ENCODE measurements around the gene SAMD4A.
"Not testable (repeated sequence)": the region's sequence is repeated elsewhere in the genome, so short reads cannot be mapped to it uniquely, and the experiment has no call there.

Gene SAMD4A

GRCh38 chr14:54594537-54594936 is 27.6 kb downstream of the SAMD4A start:
- no peak for DNase-seq

- DNase-seq = no peak
Measured at GRCh38 chr14:54597795-54598443, 31.0 kb downstream of the SAMD4A start.

DNA sequence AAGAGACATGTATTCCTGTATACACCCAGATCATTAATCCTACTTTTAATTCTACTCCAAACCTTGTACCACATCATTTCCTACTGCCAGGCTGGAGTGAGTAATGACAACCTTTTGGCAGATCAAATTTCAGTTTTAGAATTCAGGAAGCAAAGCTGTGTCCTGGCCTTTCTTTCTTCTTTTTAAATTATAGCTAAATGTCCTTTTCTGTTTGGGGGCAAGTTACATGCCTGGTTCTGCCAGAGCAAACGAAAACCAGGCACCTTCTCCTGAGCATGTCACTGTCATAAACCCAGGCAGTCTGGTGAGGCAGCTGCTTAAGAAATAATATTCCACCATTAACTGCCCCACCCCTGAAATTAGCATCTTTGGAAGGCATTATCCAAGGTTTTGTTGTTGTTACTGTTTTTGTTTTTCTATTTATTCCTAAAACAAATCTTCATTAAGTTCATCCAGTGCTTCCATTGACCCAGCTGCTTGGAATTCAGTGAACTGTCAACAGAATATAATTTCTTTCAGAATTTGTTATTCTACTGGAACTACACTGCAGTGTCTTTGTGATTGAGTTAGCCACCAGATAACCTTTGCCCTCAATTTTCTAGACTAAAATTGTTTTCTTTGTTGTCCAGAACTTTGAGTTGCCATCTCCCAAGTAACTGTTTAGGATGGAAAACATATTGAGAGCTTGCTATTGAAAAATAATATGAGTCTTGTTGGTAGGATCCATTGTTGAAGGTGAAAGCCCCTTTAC is 33.2 kb downstream of the SAMD4A start:
- no peak for DNase-seq

- DNase-seq = no peak
Measured at GRCh38 chr14:54600717-54601109, 33.8 kb downstream of the SAMD4A start.

DNA sequence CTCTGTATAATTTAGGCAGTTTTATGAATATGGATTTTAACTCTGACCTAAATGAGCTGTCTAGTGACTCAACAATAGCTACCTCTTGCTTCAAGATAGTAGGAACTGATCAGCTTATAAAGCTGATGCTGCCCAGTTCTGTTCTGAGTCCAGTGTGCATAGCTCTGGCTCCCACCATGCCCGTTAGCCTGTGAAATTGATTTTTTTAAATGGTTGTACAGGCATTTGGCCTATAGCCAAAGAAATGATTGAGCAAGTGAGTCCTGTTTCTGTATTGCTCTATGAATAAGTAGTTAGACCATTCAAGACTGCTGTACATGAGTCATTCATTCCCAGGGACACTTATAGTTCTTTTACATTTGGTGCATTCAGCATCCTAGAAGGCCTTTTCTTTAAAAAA is 36.4 kb downstream of the SAMD4A start:
- DNase-seq = no peak

GRCh38 chr14:54606178-54606577 is 39.2 kb downstream of the SAMD4A start:
- peak in 2 of 56 donors; percentile 9 to 18 for DNase-seq

DNA sequence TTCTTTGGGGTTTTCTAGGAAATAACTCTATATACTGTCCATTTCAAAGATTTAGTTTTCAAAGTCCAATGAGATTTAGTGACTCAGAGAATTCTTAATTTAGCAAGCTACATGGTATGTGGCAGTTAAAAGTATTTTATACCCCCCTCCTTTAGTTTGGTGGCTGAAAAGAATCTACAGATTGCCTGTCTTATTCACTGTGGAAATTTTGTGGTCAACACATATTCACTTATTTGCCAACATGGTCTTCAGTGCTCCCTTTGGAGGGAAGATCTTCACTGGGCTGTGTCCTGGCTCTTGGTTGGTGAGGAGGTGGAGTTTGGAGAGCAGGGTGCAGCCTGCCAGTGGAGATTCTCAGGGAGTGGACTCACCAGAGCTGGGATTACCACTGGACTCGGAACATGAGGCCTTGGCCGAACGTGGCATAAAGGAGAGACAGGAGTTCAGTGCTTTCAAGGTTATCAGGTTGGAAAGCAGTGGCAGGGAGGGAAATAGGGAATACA is 39.8 kb downstream of the SAMD4A start:
- no peak for DNase-seq

DNA sequence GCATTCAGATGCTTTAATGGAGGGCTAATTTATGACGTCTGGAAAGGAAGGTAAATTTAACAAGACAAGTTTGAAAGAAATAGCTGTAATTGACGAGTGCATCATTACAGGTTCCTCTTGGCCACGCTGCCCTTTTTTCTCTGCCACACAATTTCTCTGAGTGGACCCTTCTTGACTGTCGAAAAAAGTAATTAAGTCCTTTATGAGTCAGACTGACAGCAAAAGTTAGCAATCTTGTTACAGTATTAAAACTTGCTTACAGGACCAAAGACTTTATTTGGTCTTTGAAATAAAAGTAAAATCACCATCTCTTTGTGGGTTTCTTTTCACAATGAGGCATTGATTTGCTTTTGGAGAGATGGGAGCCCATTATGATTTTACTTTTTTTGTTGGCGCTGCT is 42.6 kb downstream of the SAMD4A start:
- DNase-seq = no peak

DNA sequence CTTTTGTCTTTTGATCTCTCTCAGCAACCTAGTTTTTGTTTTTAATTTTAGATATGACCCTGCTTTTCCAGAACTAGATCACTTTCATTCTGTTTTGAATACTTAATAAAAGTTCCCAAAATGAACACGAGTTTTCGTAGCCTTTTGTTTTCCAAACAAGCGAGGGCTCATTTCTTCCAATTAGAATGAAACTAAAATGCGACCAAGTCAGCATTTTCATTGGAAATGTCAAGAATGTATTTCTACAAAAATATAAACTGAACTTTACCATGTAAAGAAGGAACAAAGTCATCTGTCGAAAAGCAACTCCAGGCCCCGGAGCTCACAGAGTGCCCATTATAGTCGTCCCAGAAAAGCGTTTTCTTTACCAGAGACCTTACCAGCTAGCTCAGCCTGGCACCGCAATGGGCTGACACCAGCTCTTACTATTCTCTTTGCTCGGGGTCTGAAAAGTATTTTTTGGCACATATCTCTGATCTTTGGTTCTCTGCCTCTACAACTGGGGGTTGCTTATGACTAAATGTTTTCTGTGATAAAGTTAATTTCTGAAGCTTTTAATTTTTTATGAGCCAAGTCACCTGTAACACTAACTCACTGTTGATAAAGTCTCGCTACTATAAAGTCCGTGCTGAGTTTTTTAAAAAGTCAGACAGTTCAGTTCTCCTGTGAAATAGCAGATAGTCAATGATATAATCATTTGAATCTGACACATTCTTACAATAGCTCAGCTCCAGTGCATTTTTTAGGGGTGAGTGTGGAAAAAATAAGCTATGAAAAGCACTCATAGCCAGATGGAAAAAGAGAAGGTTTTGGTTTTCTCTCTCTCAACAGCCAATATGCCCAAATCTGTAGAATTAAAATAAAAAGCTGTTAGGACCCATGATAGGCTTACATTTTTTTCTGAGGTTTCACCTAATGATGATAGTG is 43.4 kb downstream of the SAMD4A start:
- DNase-seq = peak in 3 of 56 donors; percentile 10 to 12 (median 11)

DNA sequence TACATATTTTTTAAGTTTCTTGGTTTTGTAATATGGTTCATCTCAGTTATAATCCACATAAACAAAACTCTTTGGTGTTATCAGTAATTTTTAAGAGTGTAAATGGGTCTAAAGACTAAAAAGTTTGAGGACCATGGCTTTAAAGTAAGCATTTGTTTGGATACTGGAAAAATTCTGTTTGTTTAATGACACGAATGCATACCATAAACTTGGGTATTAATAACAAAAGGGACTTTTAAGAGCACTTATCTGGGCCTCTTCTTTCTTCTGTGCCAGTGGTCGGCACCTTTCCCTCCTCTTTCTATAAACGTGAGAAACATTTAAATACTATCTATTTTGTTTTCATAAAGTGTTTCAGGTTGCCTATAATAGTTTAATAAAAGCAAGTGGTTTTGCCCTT is 47.4 kb downstream of the SAMD4A start:
- no peak for DNase-seq

DNA sequence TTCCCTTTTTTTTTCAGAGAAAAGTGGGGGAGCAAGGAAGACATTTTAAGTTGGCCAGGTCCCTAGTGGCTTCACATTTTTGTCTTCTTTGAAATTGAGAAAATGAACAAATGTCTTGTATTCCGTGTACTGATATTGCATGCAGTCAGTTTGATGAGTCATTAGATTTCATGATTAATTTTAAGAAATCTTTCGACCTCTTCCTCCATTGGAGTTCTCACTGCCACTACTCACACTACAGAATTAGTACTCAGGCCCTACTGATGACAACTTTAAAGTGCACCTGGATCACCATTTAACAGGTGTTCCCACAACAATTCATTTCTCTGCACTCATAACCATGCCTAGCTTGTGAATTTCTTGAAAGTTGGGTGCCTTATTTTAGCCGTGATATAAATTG is 50.5 kb downstream of the SAMD4A start:
- DNase-seq = no peak

DNA sequence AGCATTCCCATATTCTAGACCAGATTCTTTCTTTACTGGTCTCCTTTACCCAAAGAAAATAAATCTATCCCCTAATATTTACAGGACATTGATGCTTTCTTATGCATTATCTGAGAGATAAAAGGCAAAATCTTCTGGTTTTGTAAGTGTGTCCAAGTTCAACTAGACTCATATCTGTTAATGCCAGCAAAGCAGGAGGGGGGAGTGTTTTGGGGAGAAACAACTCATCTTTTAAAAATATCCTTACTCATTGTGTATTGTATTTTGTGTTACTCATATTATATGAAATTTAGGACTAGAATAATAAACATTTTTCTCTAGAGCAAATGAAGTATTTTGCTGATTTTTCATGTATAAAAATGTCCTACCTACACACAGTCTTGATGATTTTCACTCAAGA is 54.8 kb downstream of the SAMD4A start:
- no peak for DNase-seq

DNA sequence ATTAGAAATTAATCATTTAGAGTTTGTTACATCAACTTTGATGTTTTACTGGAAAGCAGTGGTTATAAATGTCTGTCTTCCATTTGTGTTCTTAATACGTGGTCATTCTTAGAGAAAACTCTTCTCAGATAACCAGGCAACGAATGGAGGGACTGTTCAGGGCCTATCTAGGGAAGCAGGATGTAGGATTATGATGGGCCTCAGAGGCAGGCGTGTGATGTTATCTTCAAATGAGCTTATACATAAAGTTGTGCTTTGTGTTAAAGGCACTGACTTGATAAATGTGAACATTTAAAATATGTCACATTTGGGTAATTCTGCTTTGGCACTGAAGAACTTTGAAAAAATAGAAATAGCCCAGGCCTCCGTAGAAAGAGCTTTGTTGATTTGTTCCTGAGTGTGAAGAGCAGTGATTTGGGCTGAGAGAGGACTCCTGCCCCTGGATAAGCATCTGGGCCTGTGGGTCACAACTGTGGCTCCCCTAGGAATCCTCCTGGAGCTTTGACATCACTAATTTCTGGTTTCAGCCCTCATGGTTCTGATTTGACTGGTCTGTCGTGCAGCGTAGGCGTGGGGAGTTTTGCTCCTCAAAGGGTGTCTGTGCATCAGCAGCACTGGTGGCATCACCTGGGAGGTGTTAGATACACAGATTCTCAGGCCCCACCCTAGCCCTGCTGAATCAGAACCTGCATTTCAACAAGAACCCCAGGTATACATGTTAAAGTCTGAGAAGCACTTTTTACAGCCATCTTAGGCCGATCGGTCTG is 55.4 kb downstream of the SAMD4A start:
- no peak for DNase-seq

DNA sequence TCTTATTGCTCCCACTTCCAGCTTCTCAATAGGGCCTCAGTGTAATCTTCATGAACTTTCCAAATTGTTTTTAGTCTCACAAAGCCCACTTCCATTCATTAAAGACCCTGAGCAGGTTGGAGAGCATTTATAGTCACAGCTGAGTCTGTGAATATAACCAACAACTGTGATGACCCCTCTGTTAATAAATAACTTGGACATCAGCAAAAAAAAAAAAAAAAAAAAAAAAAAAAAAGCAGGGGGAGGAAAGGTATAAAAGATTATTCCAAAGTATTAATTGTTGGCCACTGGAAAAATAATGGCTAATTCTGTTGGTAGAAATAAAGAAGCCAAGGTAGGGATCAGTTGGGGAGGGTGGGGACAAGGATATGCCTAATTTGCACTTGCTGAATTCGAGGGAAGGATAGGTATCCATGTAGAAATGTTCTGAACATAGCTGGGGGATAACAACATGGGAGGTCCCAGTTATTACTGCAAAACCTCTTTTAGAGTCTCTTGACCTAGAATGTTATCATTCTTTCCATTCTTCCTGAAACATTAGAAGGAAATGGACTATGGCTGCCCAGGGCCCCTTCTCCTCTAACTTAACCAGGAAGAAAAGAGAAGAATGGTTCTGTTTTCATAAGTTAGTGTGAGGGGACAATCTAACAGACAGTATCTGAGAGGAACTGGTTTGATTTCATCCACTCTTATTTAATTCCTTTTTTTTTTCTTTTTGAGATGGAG is 56.5 kb downstream of the SAMD4A start:
- no peak for DNase-seq

DNA sequence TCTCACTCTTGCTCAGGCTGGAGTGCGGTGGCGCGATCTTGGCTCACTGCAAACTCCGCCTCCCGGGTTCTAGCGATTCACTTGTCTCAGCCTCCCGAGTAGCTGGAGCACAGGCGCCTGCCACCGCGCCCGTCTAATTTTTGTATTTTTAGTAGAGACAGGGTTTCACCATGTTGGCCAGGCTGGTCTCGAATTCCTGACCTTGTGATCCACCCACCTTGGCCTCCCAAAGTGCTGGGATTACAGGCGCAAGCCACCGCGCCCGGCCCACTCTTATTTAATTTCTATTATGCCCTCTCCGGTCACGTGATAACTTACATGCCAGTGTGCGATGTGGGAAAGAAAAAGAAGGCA is 57.1 kb downstream of the SAMD4A start:
- DNase-seq = not testable (repeated sequence)

GRCh38 chr14:54625112-54625511 is 58.2 kb downstream of the SAMD4A start:
- no peak for DNase-seq

- peak in 1 of 56 donors; percentile 14 for DNase-seq
Measured at GRCh38 chr14:54627219-54627539, 60.3 kb downstream of the SAMD4A start.

GRCh38 chr14:54627540-54628363 is 60.8 kb downstream of the SAMD4A start:
- DNase-seq = peak in 18 of 56 donors; percentile 13 to 50 (median 24)

- DNase-seq = no peak
Measured at GRCh38 chr14:54629183-54629582, 62.3 kb downstream of the SAMD4A start.
